GM19023 (cell line): ENCODE results near the gene STK17B.

ENCODE experiments used
- ATAC-seq: cut with Tn5 transposase; IDR thresholded peaks from one replicate; pipeline ENCODE4 v1.9.1; 2021; ENCODE audit warnings: mild to moderate bottlenecking, moderate library complexity; ENCODE audit not compliant: unreplicated experiment

STK17B gene

GRCh38 chr2:196184921-196185320 is 13.5 kb upstream of the STK17B start:
- ATAC-seq: no peak

DNA sequence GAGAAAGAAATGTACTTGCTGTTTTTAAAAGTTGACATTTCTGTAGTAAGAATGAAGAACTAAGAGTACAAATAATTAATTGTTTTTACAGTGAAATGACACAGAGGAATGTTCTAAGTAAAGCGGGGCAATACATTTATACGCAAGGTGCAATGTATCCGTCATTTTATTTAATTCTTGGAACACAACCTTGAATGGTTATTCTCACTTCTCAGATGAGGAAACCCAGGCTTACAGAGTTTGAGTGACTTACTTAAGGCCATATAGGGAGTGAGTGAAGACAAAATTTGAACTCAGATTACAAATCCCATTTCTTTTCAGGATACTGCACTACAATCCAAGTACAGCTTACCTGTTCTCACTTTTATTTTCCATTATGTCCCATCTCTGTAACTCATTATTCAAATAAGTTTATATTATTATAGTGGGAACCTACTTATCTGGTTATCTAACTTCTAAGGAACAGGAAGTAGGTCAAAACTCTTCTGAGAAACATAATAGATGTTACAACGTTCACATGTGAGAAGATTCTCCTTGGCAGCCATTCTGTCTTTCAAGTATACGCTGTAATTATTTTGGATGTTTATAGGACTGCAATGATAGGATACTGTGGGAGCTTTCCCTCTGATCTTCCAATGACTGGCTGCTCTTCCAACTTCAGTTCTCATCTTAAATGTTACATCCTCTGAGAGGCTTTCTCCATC is 12.3 kb upstream of the STK17B start:
- no peak for ATAC-seq

GRCh38 chr2:196183172-196183473 is 11.7 kb upstream of the STK17B start:
- peak; percentile 40 for ATAC-seq

GRCh38 chr2:196182439-196183171 is 11.2 kb upstream of the STK17B start:
- peak; percentile 95 for ATAC-seq

DNA sequence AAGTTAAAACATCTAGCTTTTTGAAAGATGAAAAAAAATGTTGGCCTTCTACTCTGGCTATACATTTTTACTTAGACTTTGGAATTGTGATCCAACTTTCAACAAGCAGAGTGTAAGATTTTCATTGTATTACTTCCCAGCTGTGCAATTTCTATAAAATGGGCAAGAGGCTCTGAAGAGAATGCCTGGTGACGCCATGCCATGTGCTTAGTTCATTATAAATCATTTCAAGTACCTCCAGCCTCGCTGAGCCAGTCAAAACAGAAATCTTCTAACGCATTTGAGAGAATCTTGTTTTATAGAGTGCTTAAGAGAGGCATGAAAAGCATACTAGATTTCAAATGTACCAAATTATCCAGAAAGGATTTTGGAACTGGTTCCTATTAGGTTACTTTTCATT is 10.1 kb upstream of the STK17B start:
- no peak for ATAC-seq

GRCh38 chr2:196177124-196177523 is 5.7 kb upstream of the STK17B start:
- ATAC-seq: no peak

GRCh38 chr2:196176142-196176738 is 4.9 kb upstream of the STK17B start:
- peak; percentile 65 for ATAC-seq

- ATAC-seq: no peak
These were observed 3.0 kb upstream of the STK17B start for GRCh38 chr2:196174404-196174803.

- no peak for ATAC-seq
These were observed 2.1 kb upstream of the STK17B start for GRCh38 chr2:196173505-196173904.

DNA sequence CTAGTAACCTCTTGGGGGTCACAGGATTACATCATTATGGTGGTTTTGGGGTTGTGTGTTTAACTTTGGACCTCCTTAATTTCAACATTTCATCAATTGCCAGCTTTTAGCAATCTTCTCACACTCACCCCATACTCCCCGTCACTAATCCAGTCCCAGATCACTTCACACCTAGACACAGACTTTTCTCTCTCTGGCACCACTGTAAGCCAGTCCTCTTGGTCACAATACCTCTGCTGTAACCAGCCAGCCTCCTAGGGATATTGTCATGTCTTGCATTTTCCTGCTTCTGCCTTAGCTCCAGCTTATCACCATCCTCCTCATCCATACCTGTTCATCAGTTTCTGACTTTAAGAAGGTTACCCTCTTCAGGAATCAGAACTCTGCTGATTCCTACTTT is 1.6 kb upstream of the STK17B start:
- ATAC-seq: no peak

GRCh38 chr2:196171946-196172345 is 568 bp upstream of the STK17B start:
- no peak for ATAC-seq

DNA sequence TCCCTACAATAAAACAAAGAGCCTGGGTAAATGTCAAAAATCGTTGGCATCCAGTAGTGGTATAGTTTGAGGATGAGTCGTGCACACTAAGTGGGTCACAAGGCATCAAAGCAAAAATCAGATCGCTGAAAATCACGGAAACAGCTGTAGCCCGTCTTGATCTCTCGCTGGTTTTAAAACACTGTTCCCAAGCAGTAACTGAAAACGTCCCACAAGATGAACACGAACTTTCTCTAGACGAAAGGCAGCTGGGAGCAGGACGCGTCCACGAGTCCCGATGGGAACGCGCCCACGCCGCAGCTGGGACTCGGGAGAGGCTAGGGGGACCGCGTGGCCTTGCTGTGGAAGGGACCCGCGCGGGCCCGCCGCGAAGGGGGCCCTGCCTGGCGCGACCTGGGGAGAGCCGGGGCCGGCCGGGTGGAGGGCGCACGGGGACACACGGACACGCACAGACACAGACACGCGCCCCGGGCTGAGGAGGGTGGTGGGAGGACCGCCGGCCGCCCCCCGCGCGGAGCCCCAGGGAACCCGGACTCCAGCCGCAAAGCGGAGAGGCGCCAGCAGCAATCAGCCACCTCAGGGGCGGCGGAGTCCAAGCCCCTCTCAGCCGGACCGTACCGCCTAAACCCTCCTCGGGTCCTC is 651 bp downstream of the STK17B start:
- peak; percentile 12 for ATAC-seq

GRCh38 chr2:196170213-196170605 is 1.2 kb downstream of the STK17B start:
- ATAC-seq: no peak

GRCh38 chr2:196169516-196169915 is 1.9 kb downstream of the STK17B start:
- ATAC-seq: no peak

GRCh38 chr2:196168181-196168580 is 3.2 kb downstream of the STK17B start:
- no peak for ATAC-seq

DNA sequence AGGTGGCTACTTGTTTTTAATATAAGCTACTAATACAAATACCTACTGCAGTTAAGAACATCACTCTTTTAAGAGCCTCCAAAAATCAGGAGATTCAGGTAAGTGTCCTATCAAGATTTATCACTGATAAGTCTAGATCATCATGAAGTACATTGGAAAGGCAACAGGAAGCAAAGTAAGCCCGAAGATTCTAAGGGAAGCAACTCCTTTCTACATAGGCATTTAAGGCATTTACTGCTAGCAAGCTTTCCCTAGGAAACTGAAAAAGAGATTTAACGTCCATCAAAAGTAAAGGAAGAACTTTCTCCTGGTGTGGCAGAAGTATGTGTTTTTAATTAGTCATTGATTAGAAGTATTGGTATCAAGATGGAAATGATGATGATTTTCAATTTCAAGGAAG is 3.7 kb downstream of the STK17B start:
- no peak for ATAC-seq

GRCh38 chr2:196166876-196167275 is 4.5 kb downstream of the STK17B start:
- no peak for ATAC-seq

GRCh38 chr2:196165016-196165415 is 6.4 kb downstream of the STK17B start:
- ATAC-seq: no peak

- no peak for ATAC-seq
These were observed 8.1 kb downstream of the STK17B start for GRCh38 chr2:196163285-196163684.

DNA sequence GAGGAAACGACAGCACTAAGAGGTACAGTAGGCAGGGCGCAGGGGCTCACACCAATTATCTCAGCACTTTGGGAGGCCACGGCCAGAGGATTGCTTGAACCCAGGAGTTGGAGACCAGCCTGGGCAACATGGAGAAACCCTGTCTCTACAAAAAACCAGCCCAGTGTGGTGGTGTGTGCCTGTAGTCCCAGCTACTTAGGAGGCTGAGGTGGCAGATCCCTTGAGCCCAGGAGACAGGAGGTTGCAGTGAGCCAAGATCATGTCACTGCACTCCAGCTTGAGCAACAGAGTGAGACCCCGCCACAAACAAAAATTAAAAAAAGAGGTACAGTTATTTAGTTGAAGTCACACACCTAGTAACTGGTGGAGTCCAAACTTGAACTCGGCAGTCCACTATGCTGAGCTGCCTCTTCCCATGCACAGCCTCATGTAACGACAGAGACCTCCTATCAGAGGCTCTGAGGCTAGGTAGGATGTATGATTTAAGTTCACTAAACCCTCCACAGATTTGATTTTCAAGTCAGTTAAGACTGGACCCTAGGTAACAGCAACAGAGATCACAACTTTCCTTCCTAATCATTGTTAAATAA is 8.7 kb downstream of the STK17B start:
- ATAC-seq: no peak

GRCh38 chr2:196160946-196161345 is 10.4 kb downstream of the STK17B start:
- no peak for ATAC-seq
